ENCODE data around the gene NDUFS1. TPM values are rescaled to one million over a fixed set of nuclear protein-coding genes. Genes with fewer than 3 reads are reported as not detected.
A peak's percentile ranks its signal among the peaks of the same experiment; 100 is the strongest.
"Not testable (repeated sequence)": the region's sequence is repeated elsewhere in the genome, so short reads cannot be mapped to it uniquely, and the experiment has no call there.

The NDUFS1 gene
- total and polyA plus RNA-seq, 12 donors, result 53.8 to 670 (median 550) TPM

DNA sequence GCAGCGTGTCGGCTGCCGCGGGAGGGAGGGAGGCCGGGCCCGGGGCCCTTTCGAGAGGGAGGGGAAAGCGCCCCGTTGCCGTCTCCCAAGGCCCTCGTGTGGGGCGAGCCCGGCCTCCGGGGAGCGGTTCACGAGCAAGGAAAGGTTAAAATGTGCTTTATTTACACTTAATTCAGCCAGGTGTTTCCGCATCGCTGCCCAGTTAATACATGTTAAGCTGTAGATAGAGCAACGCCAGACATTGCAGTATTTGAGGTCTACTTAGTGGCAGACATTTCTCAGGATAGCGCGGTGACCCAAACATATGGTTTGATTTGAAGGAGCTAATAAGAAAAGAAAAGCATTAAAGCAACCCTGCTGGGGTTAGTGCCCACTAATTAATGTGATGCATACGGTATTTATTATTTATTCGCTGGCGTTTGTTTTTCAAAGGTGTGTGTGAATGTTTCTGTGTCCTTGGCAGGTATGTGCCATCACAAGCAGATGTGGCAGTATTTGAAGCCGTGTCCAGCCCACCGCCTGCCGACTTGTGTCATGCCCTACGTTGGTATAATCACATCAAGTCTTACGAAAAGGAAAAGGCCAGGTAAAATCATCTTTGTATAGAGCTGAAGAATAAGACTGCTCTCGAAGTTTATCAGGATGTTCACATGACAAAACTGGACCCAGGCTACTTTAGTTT, 1.0 kb upstream of the NDUFS1 start:
- no peak for DNase-seq
- intact Hi-C loops (cut with DNase I), result loop anchor here in 7 of 10 donors (5.0 to 10.0 kb wide), 5 partner anchors 95 to 287 kb away; partner anchors contain the start of gene ADAM23 (in 1 of the 7)
- no peaks in the 10 kb centered on the region for H3K27me3 ChIP-seq
- TF ChIP-seq, protein P1, sequence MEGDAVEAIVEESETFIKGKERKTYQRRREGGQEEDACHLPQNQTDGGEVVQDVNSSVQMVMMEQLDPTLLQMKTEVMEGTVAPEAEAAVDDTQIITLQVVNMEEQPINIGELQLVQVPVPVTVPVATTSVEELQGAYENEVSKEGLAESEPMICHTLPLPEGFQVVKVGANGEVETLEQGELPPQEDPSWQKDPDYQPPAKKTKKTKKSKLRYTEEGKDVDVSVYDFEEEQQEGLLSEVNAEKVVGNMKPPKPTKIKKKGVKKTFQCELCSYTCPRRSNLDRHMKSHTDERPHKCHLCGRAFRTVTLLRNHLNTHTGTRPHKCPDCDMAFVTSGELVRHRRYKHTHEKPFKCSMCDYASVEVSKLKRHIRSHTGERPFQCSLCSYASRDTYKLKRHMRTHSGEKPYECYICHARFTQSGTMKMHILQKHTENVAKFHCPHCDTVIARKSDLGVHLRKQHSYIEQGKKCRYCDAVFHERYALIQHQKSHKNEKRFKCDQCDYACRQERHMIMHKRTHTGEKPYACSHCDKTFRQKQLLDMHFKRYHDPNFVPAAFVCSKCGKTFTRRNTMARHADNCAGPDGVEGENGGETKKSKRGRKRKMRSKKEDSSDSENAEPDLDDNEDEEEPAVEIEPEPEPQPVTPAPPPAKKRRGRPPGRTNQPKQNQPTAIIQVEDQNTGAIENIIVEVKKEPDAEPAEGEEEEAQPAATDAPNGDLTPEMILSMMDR (IDR thresholded peaks at IDR 0.05), result no peak
- WGBS, 2 donors, result 6 to 8% methylated on average over 30 of the region's 30 CpGs
- H3K36me3 ChIP-seq, result peaks cover 0 to 55% (median 15%) of the 10 kb centered on the region in 9 donors
- H3K27ac ChIP-seq, result peak overlapping the region; percentile 86 to 98 (median 94)
- ATAC-seq, result peak in 4 of 8 donors; percentile 38 to 74 (median 52)
- H3K4me1 ChIP-seq, result peaks cover 15 to 43% (median 32%) of the 10 kb centered on the region in 9 donors
- H3K4me3 ChIP-seq, result peak overlapping the region; percentile 67 to 89 (median 76)
- H3K9me3 ChIP-seq, result no peaks in the 10 kb centered on the region

DNA sequence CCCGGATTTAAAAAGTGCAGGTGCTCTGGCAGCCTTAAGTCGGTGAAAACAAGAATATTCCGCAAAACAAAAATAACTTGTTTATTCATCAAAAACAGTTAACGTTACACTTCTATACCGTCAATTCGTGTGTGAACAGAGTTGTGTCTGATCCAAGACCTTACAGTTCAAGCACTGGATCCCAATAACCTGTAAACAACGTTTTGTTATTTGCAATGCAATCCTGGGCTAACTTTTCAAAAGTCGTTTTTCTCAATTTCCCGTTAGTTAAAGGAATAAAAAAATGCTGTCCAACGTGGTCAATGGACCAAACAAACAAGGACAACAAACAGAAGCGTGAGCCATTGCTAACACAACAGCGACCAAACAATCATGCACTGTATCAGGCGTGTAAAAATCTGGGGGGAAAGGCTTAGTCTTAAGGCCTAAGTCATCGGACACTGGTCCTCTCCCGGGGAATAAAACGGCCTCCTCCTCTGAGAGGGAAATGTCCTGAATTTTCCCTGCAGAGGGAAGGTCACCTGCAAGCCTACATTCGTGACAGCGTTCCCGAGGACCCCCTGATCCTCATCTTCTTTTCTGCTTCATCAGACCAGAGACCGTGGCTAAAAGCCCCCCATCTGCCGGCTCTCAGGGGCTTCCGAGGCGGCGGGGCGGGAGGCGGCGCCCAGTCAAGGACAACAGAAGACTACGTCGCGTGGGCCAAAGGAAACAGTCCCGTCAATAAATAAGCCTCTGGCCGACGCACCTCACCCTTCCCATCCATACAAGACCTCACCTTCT, 490 bp downstream of the NDUFS1 start:
- peak overlapping the region; percentile 67 to 93 (median 80) for H3K4me3 ChIP-seq
- no peaks in the 10 kb centered on the region for H3K9me3 ChIP-seq
- peak overlapping the region; percentile 86 to 98 (median 94) for H3K27ac ChIP-seq
- no peaks in the 10 kb centered on the region for H3K27me3 ChIP-seq
- H3K36me3 ChIP-seq, result peaks cover 0 to 49% (median 14%) of the 10 kb centered on the region in 9 donors
- peaks cover 15 to 58% (median 47%) of the 10 kb centered on the region in 9 donors for H3K4me1 ChIP-seq
- 1% methylated on average over 33 of the region's 33 CpGs for WGBS, 2 donors
- DNase-seq, result no peak
- peak; percentile 1 to 48 (median 36) for ATAC-seq
- intact Hi-C loops (cut with DNase I), result loop anchor here in 5 of 10 donors (2.0 to 10.0 kb wide), 4 partner anchors 66 to 74 kb away; partner anchors contain the start of gene INO80D (in 4 of the 5)
- TF ChIP-seq, protein P1 (IDR thresholded peaks at IDR 0.05), result no peak

DNA sequence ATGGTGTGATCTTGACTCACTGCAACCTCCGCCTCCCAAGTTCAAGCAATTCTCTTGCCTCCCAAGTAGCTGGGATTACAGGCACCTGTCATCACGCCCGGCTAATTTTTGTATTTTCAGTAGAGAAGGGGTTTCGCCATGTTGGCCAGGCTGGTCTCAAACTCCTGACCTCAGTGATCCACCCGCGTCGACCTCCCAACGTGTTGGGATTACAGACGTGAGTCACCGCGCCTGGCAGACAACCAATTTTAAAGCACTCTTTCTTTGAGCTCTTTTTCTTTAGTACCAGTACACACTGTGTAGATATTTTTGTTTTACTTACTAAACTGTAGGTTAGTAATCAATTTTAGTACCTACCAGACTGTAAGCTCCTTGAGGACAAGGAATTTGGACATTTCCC, 2.2 kb downstream of the NDUFS1 start:
- H3K9me3 ChIP-seq, DNase-seq, ATAC-seq, H3K27ac ChIP-seq, H3K27me3 ChIP-seq: not testable (repeated sequence)
- H3K4me3 ChIP-seq, result peak overlapping the region in 3 of 10 donors; percentile 74 to 89 (median 84)
- peaks cover 15 to 63% (median 49%) of the 10 kb centered on the region in 9 donors for H3K4me1 ChIP-seq
- peaks cover 0 to 36% (median 11%) of the 10 kb centered on the region in 9 donors for H3K36me3 ChIP-seq
- 81 to 85% methylated on average over 11 of the region's 11 CpGs for WGBS, 2 donors
- intact Hi-C loops (cut with DNase I), result loop anchor here in 4 of 10 donors (5.0 to 10.0 kb wide), 3 partner anchors 65 to 72 kb away; partner anchors contain the start of gene INO80D (in 3 of the 4)

DNA sequence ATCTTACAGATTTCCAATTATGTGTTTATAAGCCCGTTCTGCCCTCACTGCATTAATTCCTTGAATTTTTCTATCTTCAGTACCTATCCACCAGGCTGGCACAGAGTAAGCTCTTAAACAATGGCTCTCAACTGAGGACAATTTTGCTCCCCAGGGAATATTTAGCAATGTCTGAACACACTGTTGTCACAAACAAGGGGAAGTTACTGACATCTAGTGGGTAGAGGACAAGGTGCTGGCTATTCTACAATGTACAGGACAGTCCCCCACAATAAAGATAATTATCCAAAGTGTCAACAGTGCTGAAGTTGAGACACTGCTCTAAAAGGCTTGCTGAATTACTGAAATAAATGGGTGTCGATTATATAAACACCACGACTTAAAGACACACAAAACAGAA, 5.0 kb downstream of the NDUFS1 start:
- intact Hi-C loops (cut with DNase I), result loop anchor here in 1 of 10 donors (10.0 kb wide), 1 partner anchor 69 kb away; the partner anchor contains the start of gene INO80D
- DNase-seq (no peak), ATAC-seq (peak in 5 of 8 donors; percentile 25 to 61 (median 47))
- Histone ChIP-seq H3K9me3 (no peaks in the 10 kb centered on the region), H3K27ac (no peak overlapping the region), H3K36me3 (peaks cover 0 to 50% (median 23%) of the 10 kb centered on the region in 9 donors), H3K4me1 (peaks cover 5 to 47% (median 37%) of the 10 kb centered on the region in 9 donors), H3K4me3 (no peak overlapping the region), H3K27me3 (no peaks in the 10 kb centered on the region)
- TF ChIP-seq, protein P1 (IDR thresholded peaks at IDR 0.05), result peak in 4 of 9 donors; percentile 16 to 40 (median 22)
- 66 to 67% methylated on average over 3 of the region's 3 CpGs for WGBS, 2 donors

Measured in heart right ventricle (tissue), 16 donors.